T-helper 2 cell treated with Interferon-gamma antibody and Interleukin-4, amounts not matched to agents 100 ng/mL and 5 ng/mL, for 36 hours (primary cell): Measurements from ENCODE around the gene DBH. TPM values are rescaled to one million over a fixed set of nuclear protein-coding genes. Genes with fewer than 3 reads are reported as not detected.

Experiments used
- intact Hi-C: fragments of 100-400 bp; cut with micrococcal nuclease; formaldehyde crosslinking; loops from one replicate; pipeline ENCODE4 v1.15.1; 2023
- total RNA-seq: library from RNA; stranded (reverse); gene quantifications from 2 replicates; pipeline ENCODE4 v1.2.3, GENCODE V29; 2022

Gene DBH
- not detected in 2 replicates for total RNA-seq

DNA sequence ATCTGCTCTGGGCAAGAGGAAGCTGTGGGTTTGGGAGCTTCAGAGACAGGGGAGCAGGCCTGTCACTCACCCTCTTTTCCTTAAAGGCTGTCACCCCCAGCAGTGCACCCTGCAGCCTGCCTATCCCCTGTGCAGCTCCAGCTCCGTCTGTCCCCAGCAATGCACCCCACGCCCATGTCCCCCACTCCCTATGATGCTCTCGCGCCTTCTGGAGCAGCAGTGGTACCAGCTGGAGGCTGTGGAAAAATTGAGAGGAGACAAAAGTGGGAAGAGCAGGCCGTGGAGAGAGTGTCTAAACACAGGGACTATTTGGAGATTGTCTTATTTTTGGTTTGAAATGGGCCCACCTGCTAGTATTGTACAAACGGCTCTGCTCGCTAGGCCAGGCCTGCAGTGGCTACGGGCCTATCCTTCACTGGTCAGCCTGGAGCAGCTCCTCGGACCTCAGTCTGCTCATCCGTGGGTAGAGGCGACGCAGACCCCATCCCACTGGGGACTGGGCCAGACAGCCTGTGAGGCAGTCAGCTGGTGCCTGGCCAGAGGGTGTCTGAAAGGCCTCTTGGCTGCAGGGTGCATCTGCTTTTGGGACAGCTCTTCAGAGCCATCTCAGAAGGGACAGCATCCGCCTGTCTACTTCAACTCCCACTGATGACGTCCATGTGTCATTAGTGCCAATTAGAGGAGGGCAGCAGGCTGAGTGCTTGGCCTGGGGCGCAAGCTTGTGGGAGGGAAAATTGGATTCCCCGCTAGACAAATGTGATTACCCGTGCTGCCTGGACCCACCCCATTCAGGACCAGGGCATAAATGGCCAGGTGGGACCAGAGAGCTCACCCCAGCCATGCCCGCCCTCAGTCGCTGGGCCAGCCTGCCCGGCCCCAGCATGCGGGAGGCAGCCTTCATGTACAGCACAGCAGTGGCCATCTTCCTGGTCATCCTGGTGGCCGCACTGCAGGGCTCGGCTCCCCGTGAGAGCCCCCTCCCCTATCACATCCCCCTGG is at the start of gene DBH:
TSS of gene DBH (plus strand) at position 831 of the 999 bp plus-strand sequence. CDS start at position 840, 9 bp downstream.
- intact Hi-C loops = no loop called here

DNA sequence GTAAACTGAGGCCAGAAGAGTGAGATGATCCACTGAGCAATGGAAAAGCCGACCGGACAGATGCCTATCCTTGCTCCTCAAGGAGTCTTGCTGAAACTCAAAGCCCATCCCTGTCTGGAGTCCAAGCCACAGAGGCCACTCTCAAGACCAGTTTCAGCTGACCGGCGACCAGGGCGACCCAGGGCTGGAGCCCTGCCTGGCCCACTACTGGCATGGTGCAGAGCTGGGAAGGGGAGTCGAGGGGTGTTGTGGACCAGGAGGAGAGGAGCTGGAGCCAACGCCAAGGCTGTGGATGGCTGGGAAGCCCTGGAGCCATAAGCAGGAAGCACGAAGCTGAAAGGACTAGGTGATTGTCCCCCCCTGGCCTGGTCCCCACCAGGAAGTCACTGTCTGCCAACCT is 49.1 kb upstream of the DBH start:
- intact Hi-C loops = no loop called here

DNA sequence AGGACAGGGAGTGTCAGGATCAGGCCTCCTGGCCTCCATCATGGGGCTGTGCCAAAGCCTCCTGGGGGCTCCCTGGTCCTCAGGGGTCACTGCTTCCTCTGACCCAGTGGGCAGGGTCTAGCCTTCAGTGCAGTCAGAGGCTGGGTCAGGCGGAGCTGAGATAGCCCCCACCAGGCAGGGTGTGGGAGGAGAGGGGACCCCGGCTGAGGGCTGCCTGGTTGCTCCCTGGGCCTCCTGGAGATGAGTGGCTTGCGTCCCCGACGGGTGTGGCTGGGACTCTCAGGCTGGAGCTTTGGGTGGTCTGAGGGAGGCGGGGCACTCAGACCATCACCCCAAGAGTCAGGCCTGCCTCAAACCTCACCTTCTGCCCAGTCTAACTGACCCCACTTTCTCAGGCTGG is 48.7 kb upstream of the DBH start:
- intact Hi-C loops = no loop called here

DNA sequence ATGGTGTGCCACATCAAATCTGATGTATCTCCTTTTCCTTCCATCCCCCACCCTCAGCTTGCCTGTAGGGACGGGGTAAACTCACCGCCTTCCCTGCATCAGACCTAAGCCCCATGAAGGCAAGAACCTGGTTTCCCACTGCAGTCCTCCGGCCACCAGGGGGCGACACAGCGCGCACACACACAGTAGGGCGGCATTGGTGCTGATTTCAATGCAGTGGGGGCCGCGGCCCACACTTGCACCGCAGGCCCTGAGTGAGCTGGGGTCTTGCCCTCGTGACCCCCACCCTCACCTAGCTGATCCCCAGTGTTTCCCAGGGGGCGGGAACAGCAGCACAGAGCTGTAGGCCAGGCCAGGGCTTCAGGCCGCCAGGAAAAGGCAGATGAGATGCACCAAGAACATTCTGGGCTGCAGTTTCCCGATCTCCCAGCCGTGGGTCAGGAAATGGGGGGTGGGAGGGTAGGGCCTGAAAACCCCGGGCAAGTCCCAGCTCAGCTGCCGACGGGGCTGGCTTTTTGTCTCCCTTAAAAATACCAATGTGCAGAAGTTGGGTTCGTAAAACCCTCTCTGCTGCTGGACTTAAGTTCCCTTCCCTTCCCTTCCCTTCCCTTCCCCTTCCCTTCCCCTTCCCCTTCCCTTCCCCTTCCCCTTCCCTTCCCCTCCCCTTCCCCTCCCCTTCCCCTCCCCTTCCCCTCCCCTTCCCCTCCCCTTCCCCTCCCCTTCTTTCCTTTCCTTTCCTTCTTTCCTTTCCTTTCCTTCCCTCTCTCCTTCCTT is 46.5 kb upstream of the DBH start:
- intact Hi-C loops = no loop called here

GRCh38 chr9:133590231-133590855 is 45.8 kb upstream of the DBH start:
- intact Hi-C loops = no loop called here

DNA sequence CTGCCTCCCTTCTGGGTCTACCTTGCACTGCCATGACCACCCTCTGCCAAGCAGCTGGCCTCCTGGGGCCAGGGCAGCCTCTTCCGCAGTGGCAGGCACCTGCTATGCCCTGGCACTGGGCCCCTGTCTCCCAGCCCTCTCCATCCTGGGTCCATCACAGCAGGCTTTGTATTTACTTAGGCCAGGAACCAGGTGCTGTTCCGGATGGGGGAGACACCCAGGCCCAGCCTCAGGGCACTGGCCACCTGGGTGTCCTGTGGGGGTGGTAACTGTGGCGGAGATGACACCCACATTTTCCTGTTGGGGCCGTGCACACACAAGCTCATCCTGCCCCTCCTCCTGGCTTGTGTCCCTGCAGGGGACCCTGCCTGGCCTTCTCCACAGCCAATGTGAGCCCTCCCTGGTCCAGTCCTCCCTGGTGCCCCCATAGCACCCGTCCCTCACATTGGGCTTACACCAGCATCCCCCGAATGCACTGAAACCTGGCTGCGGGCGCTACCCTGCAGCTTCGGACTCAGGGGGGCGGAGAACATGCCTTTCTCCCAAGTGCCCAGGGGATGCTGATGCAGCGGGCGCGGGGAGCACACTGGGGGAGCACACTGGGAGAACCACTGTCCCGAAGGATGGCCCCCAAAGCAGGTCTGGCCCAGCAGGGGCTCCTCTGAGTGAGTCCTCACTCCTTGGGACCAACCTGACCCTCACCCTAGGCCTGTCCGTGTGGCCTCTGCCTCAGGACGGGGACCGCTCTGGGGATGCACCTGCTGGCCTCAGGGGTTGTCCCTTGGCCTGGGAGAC is 44.9 kb upstream of the DBH start:
- intact Hi-C loops = no loop called here

GRCh38 chr9:133591985-133592384 is 44.2 kb upstream of the DBH start:
- intact Hi-C loops = loop anchor here (2.0 kb wide), 1 partner anchor 135 kb away; no protein-coding TSS in a partner anchor

DNA sequence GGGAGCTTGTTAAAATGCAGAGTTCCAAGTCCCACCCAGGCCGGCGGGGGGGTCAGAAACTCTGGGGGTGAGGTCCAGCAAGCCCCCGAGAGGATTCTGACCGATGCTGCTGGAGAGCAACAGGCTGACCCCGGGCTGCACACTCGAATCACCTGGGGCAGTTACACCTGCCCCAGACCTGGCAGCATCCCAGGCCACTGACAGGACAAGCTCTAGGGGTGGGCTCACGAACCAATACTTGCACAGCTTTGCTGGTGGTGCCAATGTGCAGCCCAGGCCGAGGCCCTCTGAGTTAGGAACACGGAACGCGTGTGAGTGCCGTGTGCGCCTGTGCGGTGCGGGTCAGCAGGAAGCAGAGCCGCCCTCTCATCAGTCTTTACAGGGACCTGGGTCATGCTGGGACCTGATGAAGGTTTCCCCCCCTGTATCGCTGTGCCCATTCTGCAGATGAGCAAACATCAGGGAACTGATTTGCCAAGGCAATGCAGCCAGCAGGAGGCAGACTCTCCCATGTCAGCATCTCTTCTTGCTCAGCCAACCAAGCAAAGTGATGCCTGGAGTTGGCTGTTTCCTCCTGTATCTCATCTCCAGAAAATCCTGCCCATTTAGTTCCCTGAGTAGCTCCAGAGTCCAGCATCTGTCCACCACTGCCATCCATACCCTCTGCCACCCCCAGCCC is 43.3 kb upstream of the DBH start:
- intact Hi-C loops = loop anchor here (2.0 kb wide), 1 partner anchor 134 kb away; no protein-coding TSS in a partner anchor

- intact Hi-C loops = loop anchor here (2.0 kb wide), 1 partner anchor 133 kb away; no protein-coding TSS in a partner anchor
These were observed 42.4 kb upstream of the DBH start for GRCh38 chr9:133593587-133594253.

DNA sequence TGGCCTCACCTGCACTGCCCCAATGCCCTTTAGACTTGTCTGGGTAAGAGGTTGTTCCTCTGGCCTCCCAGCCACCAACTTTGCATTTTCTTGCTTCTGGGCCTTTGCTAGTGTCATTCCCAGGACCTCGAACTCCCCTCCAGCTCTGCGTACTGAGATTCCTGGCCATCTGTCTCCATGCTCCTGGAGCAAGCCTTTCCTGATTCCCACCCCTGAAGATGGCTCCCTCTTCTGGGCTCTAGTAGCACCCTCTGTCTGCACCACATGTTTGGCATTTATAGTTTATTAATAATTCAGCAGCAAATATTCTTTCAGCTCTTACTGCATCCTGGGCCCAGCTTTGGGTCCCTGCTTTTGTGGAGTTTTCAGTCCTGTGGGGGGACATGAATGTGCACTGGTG is 41.9 kb upstream of the DBH start:
- intact Hi-C loops = no loop called here

DNA sequence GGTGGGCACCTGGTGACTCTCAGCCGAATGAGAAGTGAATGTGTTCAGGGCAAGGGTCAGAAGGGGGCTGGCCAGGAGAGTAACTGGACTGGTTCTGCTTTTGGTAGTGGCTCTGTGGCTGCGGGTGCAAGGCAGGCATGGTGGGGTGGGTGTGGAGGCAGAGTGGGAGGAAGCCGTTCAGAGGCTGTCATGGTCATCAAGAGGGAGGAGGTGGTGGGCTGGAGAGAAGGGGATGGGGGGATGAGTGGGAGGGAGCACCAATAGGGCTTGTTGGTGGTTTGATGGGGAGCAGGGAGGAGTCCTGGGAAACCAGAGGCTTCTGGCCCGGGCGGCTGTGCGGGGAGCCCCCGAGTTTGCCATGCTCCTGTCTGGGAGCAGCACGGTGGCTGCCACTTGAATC is 40.3 kb upstream of the DBH start:
- intact Hi-C loops = no loop called here

GRCh38 chr9:133597316-133597957 is 38.7 kb upstream of the DBH start:
- intact Hi-C loops = no loop called here

- intact Hi-C loops = no loop called here
These were observed 37.2 kb upstream of the DBH start for GRCh38 chr9:133598978-133599377.

- intact Hi-C loops = no loop called here
These were observed 36.5 kb upstream of the DBH start for GRCh38 chr9:133599470-133600173.

GRCh38 chr9:133600739-133601138 is 35.4 kb upstream of the DBH start:
- intact Hi-C loops = no loop called here

DNA sequence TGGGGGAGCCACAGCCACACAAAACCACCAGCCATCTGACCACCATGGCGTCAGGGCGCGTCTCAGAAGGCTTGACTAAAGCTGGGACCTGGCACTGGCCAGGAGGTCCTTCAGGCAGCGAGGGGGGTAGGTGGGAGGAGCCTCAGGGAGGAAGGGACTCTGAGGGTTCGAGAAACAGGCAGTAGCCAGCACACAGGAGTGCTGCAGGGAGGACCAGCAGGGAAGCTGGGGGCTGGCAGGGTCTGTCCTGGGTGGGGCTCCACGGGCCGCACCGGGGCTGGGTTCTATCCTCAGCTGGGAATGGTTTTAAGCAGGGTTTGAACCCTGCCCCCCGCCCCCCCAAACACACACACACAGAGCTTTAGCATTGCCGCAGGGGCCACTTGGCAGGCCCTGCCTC is 34.4 kb upstream of the DBH start:
- intact Hi-C loops = no loop called here

DNA sequence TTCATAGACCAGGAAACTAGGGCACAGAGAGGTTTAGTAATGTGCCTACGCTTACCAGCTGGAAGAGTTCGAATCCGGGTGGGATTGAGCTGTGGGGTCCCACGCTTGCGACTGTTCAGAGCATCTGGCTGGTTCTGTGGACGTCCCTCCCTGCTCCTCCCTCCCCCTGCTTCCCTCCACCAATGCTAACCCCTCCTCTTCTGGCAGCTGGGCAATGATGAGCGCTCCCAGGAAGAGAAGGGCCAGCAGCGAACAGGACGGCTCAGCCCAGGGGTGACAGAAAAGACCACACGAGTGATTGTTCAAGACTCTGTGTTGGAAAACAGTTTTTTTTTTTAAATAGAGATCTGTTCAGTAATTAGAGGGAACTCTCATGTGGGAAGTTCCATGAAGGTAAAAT is 33.9 kb upstream of the DBH start:
- intact Hi-C loops = no loop called here

DNA sequence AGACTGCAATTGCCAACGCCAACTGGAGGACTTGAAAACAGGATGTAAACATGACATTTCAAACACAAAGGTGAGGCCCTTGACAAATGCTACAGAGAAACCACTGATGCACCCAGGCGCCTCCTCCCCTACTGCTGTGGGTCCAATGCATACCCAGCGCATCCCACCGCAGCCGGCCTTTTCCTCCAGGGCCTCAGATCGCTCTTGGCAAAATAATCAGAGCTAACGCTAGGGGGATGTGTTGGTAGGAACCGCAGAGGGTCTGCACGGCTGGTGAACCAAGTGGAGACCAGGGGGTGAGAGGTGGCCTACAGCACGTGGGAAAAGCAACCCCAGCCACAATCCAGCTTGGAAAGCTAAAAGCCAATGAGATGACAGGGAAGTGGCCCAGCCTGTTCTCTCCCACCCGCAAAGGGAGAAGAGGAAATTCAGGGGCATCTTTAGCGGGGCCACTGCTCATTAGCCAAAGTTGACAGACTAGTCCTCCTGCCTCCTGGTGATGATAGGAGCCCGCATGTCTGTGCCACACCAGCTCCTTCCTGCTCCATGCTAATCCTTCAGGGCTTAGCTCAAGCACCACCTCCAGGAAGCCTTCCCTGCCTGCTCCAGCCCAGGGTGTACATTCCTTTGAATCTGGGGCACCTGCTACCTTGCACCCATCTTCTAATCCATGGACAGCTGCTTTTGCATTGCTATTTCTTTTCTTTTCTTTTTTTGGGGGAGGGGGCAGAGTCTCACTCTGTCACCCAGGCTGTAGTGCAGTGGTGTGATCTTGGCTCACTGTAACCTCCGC is 32.8 kb upstream of the DBH start:
- intact Hi-C loops = no loop called here
